B cell (primary cell): ENCODE data around the gene SIX5. TPM values are rescaled to one million over a fixed set of nuclear protein-coding genes. Genes with fewer than 3 reads are reported as not detected.

Experiments used
- ATAC-seq: fragments of 200-7000 bp; cut with Tn5 transposase; one replicate; pipeline ENCODE4 v1.10.0; 2021; ENCODE audit warnings: low read depth, mild to moderate bottlenecking, moderate number of reproducible peaks, moderate library complexity
- CTCF ChIA-PET: fragments of 350-600 bp; sonication (Branson Sonifier 250); formaldehyde crosslinking; loops from one replicate; lab custom pipeline; 2021; ENCODE audit warnings: antibody characterized with exemption, inconsistent platforms; lab: Charles Lee
- POLR2A ChIA-PET: fragments of 350-600 bp; sonication (Branson Sonifier 250); formaldehyde crosslinking; loops from one replicate; lab custom pipeline; 2021; ENCODE audit warnings: antibody characterized with exemption; lab: Charles Lee
- DNase-seq: peaks from one replicate; pipeline ENCODE4 v3.0.0; 2013
- H2AFZ ChIP-seq: 2 replicates; pipeline ENCODE4 v1.6.1; 2012; ENCODE audit warnings: mild to moderate bottlenecking, low read depth, low read length; ENCODE audit not compliant: insufficient read depth, poor library complexity, severe bottlenecking
- H3K27ac ChIP-seq, 2 donors: 1 replicate in 1 of 2; 2 replicates in 1 of 2; pipeline ENCODE4 v1.5.1; 2012 to 2013; ENCODE audit warnings: low read length in 2 of 2, mild to moderate bottlenecking in 2 of 2, moderate library complexity in 1 of 2
- H3K27me3 ChIP-seq, 4 experiments: fragments of 200-600 bp in 1 of 4; sonication (generic) in 1 of 4; replicated peaks in 1 of 4; 1 replicate in 2 of 4; 2 replicates in 2 of 4; pipeline versions ENCODE4 v1.6.1 to v1.7.0; 2013 to 2016; ENCODE audit warnings: low read length in 3 of 4, mild to moderate bottlenecking in 2 of 4, mixed read lengths in 1 of 4, moderate library complexity in 1 of 4; ENCODE audit not compliant: insufficient read depth in 4 of 4, control insufficient read depth in 3 of 4; ENCODE audit errors: control extremely low read depth in 1 of 4
- H3K36me3 ChIP-seq, 2 experiments: replicated peaks in 1 of 2; 1 replicate in 1 of 2; 2 replicates in 1 of 2; pipeline versions ENCODE4 v1.6.1 to v1.7.1; 2013; ENCODE audit warnings: low read length in 1 of 2; ENCODE audit not compliant: insufficient read depth in 2 of 2, control insufficient read depth in 1 of 2; ENCODE audit errors: control extremely low read depth in 1 of 2, extremely low read depth in 1 of 2
- H3K4me1 ChIP-seq, 2 donors: fragments of 200-600 bp in 1 of 2; sonication (generic) in 1 of 2; 1 replicate in 1 of 2; 2 replicates in 1 of 2; pipeline versions ENCODE4 v1.5.1 to v1.6.1; 2013 to 2017; ENCODE audit warnings: low read length in 2 of 2; ENCODE audit not compliant: control insufficient read depth in 2 of 2, insufficient read depth in 2 of 2
- H3K4me2 ChIP-seq: replicated peaks from 2 replicates; pipeline ENCODE3; 2012; ENCODE audit warnings: mild to moderate bottlenecking, low read depth, low read length; ENCODE audit not compliant: poor library complexity, severe bottlenecking
- H3K4me3 ChIP-seq, 5 experiments: fragments of 200-600 bp in 1 of 5; sonication (generic) in 1 of 5; 1 replicate in 3 of 5; 2 replicates in 2 of 5; pipeline versions ENCODE4 v1.5.1 to v1.7.0; 2011 to 2016; ENCODE audit warnings: low read length in 4 of 5, mild to moderate bottlenecking in 4 of 5, low read depth in 2 of 5, control low read depth in 1 of 5, moderate library complexity in 1 of 5; ENCODE audit not compliant: insufficient read depth in 1 of 5; ENCODE audit errors: control extremely low read depth in 1 of 5, extremely low read depth in 1 of 5
- H3K79me2 ChIP-seq: fragments of 200-600 bp; sonication (generic); one replicate; pipeline ENCODE4 v1.6.0; 2016; ENCODE audit warnings: low read length; ENCODE audit not compliant: control insufficient read depth, insufficient read depth
- H3K9ac ChIP-seq: fragments of 200-600 bp; sonication (generic); 2 replicates; pipeline ENCODE4 v1.6.1; 2017; ENCODE audit warnings: mild to moderate bottlenecking, low read length, moderate library complexity
- H3K9me3 ChIP-seq, 3 donors: one replicate each; pipeline versions ENCODE4 v1.6.1 to v1.7.1; 2013; ENCODE audit warnings: low read length in 2 of 3; ENCODE audit not compliant: control insufficient read depth in 2 of 3, insufficient read depth in 1 of 3; ENCODE audit errors: control extremely low read depth in 1 of 3
- H4K20me1 ChIP-seq: 2 replicates; pipeline ENCODE4 v1.6.0; 2012; ENCODE audit warnings: mild to moderate bottlenecking, low read length; ENCODE audit not compliant: insufficient read depth, control insufficient read depth, poor library complexity, severe bottlenecking
- H3K27ac Mint-ChIP-seq: one replicate; pipeline ENCODE4 v1.8.0; 2021; ENCODE audit warnings: mixed read lengths
- H3K27me3 Mint-ChIP-seq: one replicate; pipeline ENCODE4 v1.8.0; 2021; ENCODE audit warnings: mixed read lengths
- H3K4me1 Mint-ChIP-seq: one replicate; pipeline ENCODE4 v1.8.0; 2021; ENCODE audit warnings: mixed read lengths
- H3K4me3 Mint-ChIP-seq: one replicate; pipeline ENCODE4 v1.8.0; 2021; ENCODE audit warnings: mixed read lengths
- H3K9me3 Mint-ChIP-seq: one replicate; pipeline ENCODE4 v1.8.0; 2022; ENCODE audit warnings: mixed read lengths; ENCODE audit not compliant: insufficient read depth
- CTCF ChIP-seq: fragments of 200-600 bp; IDR thresholded peaks from one replicate; pipeline ENCODE4 v1.8.0; 2022; ENCODE audit warnings: antibody characterized with exemption, mild to moderate bottlenecking
- EZH2 ChIP-seq: IDR thresholded peaks from 2 replicates; pipeline ENCODE4 v1.6.1; 2012; ENCODE audit warnings: borderline replicate concordance, low read depth, mild to moderate bottlenecking, moderate library complexity, low read length; ENCODE audit not compliant: insufficient read depth, poor library complexity, severe bottlenecking
- WGBS: methylation state at CpG from one replicate; pipeline ENCODE4 v1.1.5; 2013; ENCODE audit warnings: missing lambda C conversion rate; ENCODE audit not compliant: insufficient coverage; 5-methylcytosine and 5-hydroxymethylcytosine counted together
- intact Hi-C: fragments of 100-400 bp; cut with micrococcal nuclease; formaldehyde crosslinking; loops from one replicate; pipeline ENCODE4 v1.10.0; 2022
- polyA plus RNA-seq: library from polyadenylated mRNA; depleted of rRNA; stranded (reverse); fragments of >200 nt; gene quantifications from 2 replicates; pipeline ENCODE4 v1.2.3, GENCODE V29; 2012
- total RNA-seq, 2 donors: library from RNA; stranded (reverse); fragments of 120-200 nt in 1 of 2; gene quantifications; 1 replicate in 1 of 2; 2 replicates in 1 of 2; pipeline versions ENCODE4 v1.2.3 to v1.2.4, GENCODE V29; 2013 to 2022

SIX5 gene
- total and polyA plus RNA-seq, 2 donors (not counting 1 experiment from before 2014, with no cell fraction given) = 1.4 to 2.1 TPM

DNA sequence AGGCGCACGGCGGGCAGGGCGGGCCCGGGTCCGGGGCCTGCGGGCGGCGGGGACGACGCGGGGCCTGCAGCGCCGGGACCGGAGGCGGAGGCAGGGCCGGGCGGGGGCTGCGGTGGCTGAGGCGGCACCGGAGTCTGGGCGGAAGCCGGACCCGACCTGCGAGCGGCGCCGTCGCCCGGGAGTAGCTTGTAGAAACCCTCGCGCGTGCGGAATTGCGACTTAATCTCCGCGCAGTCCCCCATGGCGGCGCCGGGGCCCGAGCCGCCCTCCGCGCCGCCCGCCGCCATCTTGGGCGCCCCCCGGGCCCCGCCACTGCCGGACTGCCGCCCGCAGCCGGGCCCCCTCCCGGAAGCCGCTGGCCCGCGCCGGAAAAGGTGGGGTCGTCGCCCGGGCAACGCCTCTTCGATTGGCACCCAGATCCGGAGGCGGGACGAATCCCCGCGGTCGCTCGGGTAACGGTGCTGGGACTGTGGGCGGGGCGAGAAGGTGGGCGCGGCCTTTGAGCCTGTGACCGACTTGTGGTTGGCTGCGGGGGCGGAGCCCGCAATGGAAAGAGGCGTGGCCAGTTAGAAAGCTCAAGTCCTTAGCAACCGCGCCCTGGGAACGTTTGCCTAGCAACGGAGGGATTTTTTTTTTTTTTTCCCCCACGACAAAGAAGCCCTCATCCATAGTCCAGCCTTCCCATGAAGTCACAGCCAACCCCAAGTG, 23.6 kb upstream of the SIX5 start, which contains the start of gene DMWD:
Gene DMWD (minus strand): TSS at position 376 of the 708 bp plus-strand sequence. CDS start 89 bp downstream, at position 287.
- Histone ChIP-seq H3K9ac (peak within 1 kb of the TSS; percentile 70), H4K20me1 (peaks cover 33% of the 10 kb centered on the region), H3K4me2 (peak within 1 kb of the TSS; percentile 95), H3K4me1 (peaks cover 24 to 29% of the 10 kb centered on the region in 2 donors), H2AFZ (peak within 1 kb of the TSS; percentile 75), H3K36me3 (peaks cover 0 to 15% of the 10 kb centered on the region in 2 experiments), H3K27ac (peak within 1 kb of the TSS; percentile 22 to 76), H3K4me3 (peak within 1 kb of the TSS; percentile 40 to 73 (median 59)), H3K79me2 (peaks cover 28% of the 10 kb centered on the region), H3K27me3 (no peaks in the 10 kb centered on the region), H3K9me3 (no peaks in the 10 kb centered on the region)
- peaks cover 8% of the 10 kb centered on the region for H3K27me3 Mint-ChIP-seq
- DNase-seq (peak; percentile 99), ATAC-seq (peak; percentile 97)
- POLR2A ChIA-PET = interaction anchor here (0.6 to 1.7 kb wide), 4 partner anchors 23 to 108 kb away, joined by 4 to 18 read pairs (median 4); partner anchors contain the start of genes QPCTL, SIX5 and SNRPD2
- CTCF ChIA-PET = interaction anchor here (0.6 to 3.5 kb wide), 9 partner anchors 9 to 631 kb away, joined by 3 to 13 read pairs (median 8); partner anchors contain the start of genes QPCTL and SIX5
- no peak for TF ChIP-seq EZH2
- TF ChIP-seq CTCF = no peak
- H3K27ac Mint-ChIP-seq = peak within 1 kb of the TSS; percentile 92
- H3K4me3 Mint-ChIP-seq = peak within 1 kb of the TSS; percentile 93
- WGBS = under 1% methylated on average over 81 of the region's 86 CpGs
- no peaks in the 10 kb centered on the region for H3K9me3 Mint-ChIP-seq
- intact Hi-C loops = loop anchor here (1.0 to 10.0 kb wide), 10 partner anchors 13 to 286 kb away; partner anchors contain the start of genes CCDC61, FBXO46, OPA3 and SIX5
- peaks cover 30% of the 10 kb centered on the region for H3K4me1 Mint-ChIP-seq
